Measurements from ENCODE around the gene NDFIP2.

DNA sequence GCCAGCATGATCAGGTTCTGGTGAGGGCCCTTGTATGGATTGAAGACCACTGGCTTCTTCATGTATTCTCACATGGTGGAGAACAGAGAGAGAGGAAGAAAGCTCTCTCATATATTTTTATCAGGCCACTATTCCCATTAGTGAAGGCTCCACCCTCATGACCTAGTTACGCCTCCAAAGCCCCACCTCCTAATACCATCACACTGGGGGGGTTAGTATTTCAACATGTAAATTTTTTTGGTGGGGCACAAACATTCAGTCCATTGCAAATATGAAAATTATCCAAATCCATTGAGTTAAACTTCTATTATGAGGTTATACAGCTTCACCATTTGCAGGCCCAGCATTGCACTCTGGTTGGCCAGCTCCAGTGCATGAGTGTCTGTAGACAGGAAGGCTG, 41.7 kb upstream of the NDFIP2 start:
- TF ChIP-seq, protein P1, sequence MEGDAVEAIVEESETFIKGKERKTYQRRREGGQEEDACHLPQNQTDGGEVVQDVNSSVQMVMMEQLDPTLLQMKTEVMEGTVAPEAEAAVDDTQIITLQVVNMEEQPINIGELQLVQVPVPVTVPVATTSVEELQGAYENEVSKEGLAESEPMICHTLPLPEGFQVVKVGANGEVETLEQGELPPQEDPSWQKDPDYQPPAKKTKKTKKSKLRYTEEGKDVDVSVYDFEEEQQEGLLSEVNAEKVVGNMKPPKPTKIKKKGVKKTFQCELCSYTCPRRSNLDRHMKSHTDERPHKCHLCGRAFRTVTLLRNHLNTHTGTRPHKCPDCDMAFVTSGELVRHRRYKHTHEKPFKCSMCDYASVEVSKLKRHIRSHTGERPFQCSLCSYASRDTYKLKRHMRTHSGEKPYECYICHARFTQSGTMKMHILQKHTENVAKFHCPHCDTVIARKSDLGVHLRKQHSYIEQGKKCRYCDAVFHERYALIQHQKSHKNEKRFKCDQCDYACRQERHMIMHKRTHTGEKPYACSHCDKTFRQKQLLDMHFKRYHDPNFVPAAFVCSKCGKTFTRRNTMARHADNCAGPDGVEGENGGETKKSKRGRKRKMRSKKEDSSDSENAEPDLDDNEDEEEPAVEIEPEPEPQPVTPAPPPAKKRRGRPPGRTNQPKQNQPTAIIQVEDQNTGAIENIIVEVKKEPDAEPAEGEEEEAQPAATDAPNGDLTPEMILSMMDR (IDR thresholded peaks at IDR 0.05), result no peak
- no peak for TF ChIP-seq POLR2A (IDR thresholded peaks at IDR 0.05)
